Activated naive CD8-positive, alpha-beta T cell (primary cell): ENCODE measurements around the gene ALG2.
"Not testable (repeated sequence)": the region's sequence is repeated elsewhere in the genome, so short reads cannot be mapped to it uniquely, and the experiment has no call there.

Source experiments
- H3K27ac Mint-ChIP-seq: one replicate; pipeline ENCODE4 v1.8.0; 2021; ENCODE audit warnings: mixed read lengths
- H3K27me3 Mint-ChIP-seq: one replicate; pipeline ENCODE4 v1.8.0; 2021; ENCODE audit warnings: mixed read lengths
- H3K36me3 Mint-ChIP-seq: one replicate; pipeline ENCODE4 v1.8.0; 2021; ENCODE audit warnings: mixed read lengths
- H3K4me1 Mint-ChIP-seq: one replicate; pipeline ENCODE4 v1.8.0; 2021; ENCODE audit warnings: low read depth, mixed read lengths
- H3K4me3 Mint-ChIP-seq: one replicate; pipeline ENCODE4 v1.8.0; 2021; ENCODE audit warnings: mild to moderate bottlenecking, mixed read lengths
- H3K9me3 Mint-ChIP-seq: one replicate; pipeline ENCODE4 v1.8.0; 2021; ENCODE audit warnings: low read depth, mixed read lengths

Gene ALG2

DNA sequence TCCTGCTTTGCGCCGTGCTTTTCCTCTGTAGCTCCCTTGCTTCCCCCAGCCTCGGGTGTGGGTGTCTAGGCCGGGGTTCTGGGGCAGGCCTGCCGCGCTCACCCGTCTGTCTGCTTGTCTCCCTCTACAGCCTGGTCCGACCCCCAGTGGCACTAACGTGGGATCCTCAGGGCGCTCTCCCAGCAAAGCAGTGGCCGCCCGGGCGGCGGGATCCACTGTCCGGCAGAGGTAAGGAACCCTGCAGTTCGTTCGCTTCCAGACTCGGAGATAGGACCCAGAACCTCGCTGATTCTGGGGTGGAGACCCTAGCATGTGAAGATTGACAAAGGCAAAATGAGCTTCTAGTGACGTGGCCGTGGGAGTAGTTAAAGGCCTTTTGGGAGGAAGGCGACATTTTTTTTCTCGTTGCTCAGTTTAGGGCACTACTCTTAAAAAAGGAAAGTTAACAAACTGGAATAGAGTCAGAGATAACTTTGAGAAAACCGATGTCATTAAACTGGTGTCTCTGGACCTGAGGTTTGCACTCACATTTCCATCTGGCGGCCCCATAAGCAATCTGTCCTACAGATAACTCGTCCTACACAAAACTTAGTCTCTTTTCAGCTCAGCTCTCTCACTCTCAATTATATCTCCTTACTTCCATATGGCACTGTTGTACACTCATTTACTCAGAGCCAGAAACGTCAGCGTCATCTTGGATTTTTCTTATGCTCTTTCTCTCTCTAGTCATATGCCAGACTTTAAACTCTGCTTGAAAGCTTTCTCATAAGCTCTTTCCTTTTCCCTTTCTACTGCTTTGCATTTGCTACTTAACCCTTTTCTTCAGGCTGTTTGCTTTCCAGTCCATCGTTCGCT lies 901 bp upstream of the ALG2 start:
- H3K27me3 Mint-ChIP-seq = no peaks in the 10 kb centered on the region
- H3K4me1 Mint-ChIP-seq = peaks cover 65% of the 10 kb centered on the region
- H3K9me3 Mint-ChIP-seq = no peaks in the 10 kb centered on the region
- H3K36me3 Mint-ChIP-seq = peaks cover 14% of the 10 kb centered on the region
- H3K4me3 Mint-ChIP-seq = peak overlapping the region; percentile 99
- peak overlapping the region; percentile 100 for H3K27ac Mint-ChIP-seq

DNA sequence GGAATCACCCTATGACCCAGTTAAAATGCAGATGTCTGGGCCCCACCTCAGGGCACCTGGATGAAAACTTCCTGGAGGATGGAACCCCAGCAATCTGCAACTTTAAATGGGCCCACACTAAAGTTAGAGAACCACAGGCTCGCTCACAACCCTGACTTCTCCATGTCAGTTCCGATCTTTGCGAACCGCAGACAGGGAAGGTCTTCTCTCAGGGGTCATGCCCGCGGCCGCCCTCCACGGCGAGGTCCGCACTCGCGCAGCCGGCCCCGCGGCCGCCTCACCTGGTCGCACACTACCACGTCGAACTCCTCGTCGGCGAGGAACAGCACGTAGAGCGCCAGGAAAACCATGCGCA lies 499 bp downstream of the ALG2 start:
- Mint-ChIP-seq H3K9me3 (no peaks in the 10 kb centered on the region), H3K27ac (peak overlapping the region; percentile 84), H3K4me3 (peak overlapping the region; percentile 99), H3K27me3 (no peaks in the 10 kb centered on the region), H3K36me3 (peaks cover 17% of the 10 kb centered on the region), H3K4me1 (peaks cover 69% of the 10 kb centered on the region)

DNA sequence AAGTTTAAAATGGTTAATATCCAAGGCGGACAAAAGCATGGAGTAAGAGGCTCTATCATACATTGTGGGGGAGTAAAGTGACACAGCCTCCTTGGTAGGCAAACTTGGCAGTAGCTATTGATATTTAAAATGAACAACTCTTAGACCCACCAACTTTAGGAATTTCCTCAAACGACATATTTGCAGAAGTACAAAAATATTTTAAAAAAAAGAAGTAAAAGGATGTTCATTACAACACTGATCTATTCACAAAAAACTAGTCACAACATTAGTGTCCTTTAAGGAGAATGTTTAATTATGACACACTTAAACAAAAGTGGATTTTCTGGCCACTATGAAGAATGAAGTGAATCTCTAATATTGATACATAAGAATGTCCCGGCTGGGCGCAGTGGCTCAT lies 1.7 kb downstream of the ALG2 start:
- no peaks in the 10 kb centered on the region for H3K27me3 Mint-ChIP-seq
- H3K4me3 Mint-ChIP-seq = peak overlapping the region; percentile 99
- peak overlapping the region; percentile 42 for H3K27ac Mint-ChIP-seq
- H3K9me3 Mint-ChIP-seq = no peaks in the 10 kb centered on the region
- H3K4me1 Mint-ChIP-seq = peaks cover 67% of the 10 kb centered on the region
- H3K36me3 Mint-ChIP-seq = peaks cover 19% of the 10 kb centered on the region

DNA sequence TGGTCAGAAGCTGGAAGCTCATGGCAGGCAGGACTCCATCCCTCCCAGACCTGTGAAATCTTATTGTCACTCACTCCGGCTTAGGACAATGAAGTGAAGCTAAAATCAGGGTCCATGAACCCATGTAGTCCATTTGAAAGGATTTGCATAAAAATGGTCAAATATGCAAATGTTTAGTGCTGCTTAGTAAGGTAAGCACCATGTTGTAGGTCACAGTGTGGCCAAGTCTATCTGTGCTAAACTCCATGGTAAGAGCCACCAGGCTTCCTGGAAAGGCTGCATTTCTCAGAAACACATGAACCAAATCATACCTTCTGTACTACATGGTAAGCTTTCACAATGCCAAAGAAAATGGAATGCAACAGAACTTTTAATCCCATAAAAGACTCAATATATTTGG lies 5.7 kb downstream of the ALG2 start:
- no peak overlapping the region for H3K27ac Mint-ChIP-seq
- H3K9me3 Mint-ChIP-seq = no peaks in the 10 kb centered on the region
- peaks cover 43% of the 10 kb centered on the region for H3K4me1 Mint-ChIP-seq
- H3K36me3 Mint-ChIP-seq = peaks cover 20% of the 10 kb centered on the region
- H3K4me3 Mint-ChIP-seq = no peak overlapping the region
- no peaks in the 10 kb centered on the region for H3K27me3 Mint-ChIP-seq

DNA sequence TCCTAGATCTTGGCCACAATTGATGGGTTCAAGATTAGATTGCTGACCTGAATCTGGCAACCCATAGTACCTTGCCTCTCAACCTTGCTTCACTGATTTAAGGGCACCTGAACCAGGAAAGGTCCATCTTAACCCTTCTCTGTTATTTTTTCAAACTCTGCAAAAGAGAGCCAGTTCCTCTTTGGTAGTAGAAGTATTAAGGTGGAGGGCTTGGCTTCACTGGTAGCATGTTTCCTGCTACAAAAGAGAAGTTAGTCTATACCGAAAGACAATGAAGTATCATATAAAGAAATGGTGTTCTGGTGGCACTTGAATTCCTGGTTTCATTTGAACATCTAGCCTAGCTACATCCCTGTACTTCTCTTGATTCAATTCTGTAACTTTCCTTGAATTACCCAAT lies 8.5 kb downstream of the ALG2 start:
- Mint-ChIP-seq H3K27ac (no peak overlapping the region), H3K36me3 (peaks cover 16% of the 10 kb centered on the region), H3K4me3 (no peak overlapping the region), H3K4me1 (peaks cover 18% of the 10 kb centered on the region), H3K9me3 (peaks cover 6% of the 10 kb centered on the region), H3K27me3 (no peaks in the 10 kb centered on the region)

DNA sequence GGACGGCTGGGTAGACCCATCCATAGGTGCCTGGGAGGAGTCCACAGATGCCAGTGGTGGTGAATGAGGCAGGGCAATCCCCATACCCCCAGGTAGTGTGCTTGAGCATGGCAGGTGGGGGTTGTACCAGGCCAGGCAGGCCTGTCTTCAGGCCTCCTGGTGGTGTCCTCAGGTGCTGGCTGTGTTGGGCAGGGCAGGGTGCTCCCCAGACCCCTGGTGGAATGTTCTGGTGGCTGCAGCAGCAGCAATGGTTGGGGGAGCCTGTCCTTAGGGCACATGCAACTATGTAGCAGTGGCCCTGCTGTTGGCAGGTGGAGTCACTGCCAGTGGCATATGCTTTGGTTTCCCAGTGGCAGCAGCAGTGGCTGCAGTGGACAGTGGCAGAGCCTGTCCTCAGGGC lies 10.0 kb downstream of the ALG2 start:
- Mint-ChIP-seq H3K4me3 (no peak overlapping the region), H3K36me3 (peaks cover 15% of the 10 kb centered on the region), H3K9me3 (peaks cover 21% of the 10 kb centered on the region), H3K27ac (no peak overlapping the region), H3K27me3 (no peaks in the 10 kb centered on the region), H3K4me1 (peaks cover 5% of the 10 kb centered on the region)

DNA sequence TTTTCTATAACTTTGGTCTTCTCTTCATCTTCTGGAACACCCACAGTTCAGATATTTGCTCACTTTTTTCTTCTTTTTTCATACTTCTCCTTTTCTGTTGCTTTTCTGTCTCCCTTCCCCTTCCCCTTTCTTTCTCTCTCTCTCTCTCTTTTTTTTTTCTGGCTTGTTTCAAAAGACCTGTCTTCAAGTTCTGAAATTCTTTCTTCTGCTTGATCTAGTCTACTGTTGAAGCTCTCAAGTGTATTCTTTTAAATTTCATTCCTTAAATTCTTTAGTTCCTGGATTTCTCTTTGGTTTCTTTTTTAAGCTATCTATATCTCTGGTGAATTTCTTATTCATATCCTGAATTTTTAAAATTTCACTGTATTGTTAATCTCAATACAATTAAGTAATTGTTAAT lies 11.2 kb downstream of the ALG2 start:
- no peak overlapping the region for H3K4me3 Mint-ChIP-seq
- H3K27me3 Mint-ChIP-seq = no peaks in the 10 kb centered on the region
- H3K36me3 Mint-ChIP-seq = peaks cover 14% of the 10 kb centered on the region
- H3K4me1 Mint-ChIP-seq = peaks cover 3% of the 10 kb centered on the region
- H3K9me3 Mint-ChIP-seq = peaks cover 24% of the 10 kb centered on the region
- H3K27ac Mint-ChIP-seq = no peak overlapping the region

DNA sequence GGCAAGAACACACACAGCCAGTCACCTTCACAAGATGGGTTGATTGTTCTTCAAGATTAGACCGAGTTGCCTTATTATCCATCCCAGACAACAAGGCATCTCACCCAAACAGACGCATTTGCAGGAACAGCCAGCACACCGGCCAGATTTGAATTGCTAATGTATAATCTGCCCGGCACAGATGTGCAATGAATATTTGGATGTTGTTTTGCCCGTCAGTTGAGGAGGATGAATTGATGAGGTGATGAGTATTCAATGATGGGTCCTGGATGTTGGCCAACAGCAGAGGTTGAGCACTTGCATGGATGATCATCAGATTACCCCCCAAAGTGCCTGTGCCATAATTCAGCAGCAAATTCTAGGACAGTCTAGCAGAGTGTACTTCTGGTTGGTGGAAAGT lies 20.1 kb downstream of the ALG2 start:
- no peaks in the 10 kb centered on the region for H3K36me3 Mint-ChIP-seq
- H3K4me3 Mint-ChIP-seq = no peak overlapping the region
- H3K27me3 Mint-ChIP-seq = no peaks in the 10 kb centered on the region
- peaks cover 3% of the 10 kb centered on the region for H3K4me1 Mint-ChIP-seq
- H3K9me3 Mint-ChIP-seq = peaks cover 2% of the 10 kb centered on the region
- no peak overlapping the region for H3K27ac Mint-ChIP-seq

DNA sequence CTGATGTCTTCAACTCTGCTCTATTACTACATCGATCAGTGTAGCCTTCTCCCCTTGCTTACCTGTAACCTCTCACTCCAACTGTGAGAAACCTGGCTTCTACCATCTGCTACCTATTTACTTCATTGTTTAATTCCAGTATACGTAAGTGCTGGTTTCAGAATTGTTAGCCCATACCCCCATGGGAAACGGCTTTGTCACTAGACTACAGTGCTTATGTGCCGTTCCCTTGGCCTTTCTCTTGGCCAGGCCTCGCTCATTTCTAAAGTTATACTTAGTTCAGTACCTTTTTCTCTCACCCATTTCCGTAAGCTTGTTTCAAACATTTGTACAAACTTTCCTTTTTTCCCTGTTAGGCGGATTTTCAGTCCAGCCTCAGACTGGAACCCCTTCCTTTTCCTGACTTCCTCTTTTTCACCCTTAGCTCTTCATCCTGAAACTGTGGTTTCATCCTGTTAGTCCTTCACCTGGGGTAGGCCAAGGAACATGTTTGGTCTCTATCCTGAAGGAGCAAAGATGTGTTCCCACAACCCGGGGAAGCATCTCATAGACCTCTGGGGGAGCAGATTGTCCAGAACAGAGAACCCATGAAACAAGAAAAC lies 21.7 kb downstream of the ALG2 start:
- Mint-ChIP-seq H3K36me3 (no peaks in the 10 kb centered on the region), H3K27ac (no peak overlapping the region), H3K27me3 (no peaks in the 10 kb centered on the region), H3K4me1 (peaks cover 4% of the 10 kb centered on the region), H3K4me3 (no peak overlapping the region), H3K9me3 (no peaks in the 10 kb centered on the region)

DNA sequence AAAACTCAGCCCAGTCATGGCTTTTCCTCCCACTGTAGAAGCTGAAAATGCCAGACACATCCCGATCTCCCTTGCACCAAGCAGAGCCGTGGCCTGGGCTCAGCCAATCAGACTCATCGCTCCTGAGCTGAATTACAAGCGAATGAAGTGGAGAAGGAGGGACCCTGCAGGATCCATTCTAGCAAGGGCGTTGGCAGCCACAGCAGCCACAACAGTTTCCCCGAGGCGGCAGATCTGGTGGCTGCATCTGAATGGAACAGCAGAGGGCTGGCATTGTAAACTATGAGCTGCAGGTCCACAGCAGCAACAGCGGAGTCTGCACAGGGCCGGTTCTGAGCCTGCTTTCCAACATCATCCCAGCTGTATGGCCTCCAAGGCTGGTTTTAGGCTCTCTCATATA lies 23.8 kb downstream of the ALG2 start:
- H3K9me3 Mint-ChIP-seq = no peaks in the 10 kb centered on the region
- no peaks in the 10 kb centered on the region for H3K27me3 Mint-ChIP-seq
- no peaks in the 10 kb centered on the region for H3K36me3 Mint-ChIP-seq
- H3K4me3 Mint-ChIP-seq = no peak overlapping the region
- H3K4me1 Mint-ChIP-seq = peaks cover 9% of the 10 kb centered on the region
- H3K27ac Mint-ChIP-seq = no peak overlapping the region

DNA sequence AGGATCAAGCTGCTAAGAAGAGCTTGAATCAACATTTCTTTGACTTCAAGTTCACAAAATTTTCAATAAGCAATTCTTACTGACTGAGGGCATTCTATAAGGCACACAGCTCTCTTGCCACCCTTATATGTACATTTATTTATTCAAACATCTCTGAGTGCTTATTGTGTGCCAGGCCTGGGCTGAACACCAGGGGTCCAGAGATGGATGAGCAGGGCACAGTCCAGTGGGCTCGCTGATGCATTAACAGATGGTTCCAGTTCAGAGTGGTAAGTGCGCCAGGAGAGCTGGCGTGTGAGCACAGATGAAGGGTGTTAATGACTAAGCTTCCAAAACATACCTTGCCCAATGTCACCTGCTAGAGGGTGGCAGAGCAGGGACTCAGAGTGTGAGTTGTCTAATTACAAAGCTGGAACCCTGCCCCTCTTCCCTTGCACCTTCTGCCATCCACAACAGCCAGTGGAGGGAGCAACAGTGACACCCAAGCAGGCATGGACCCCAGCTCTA lies 24.6 kb downstream of the ALG2 start:
- Mint-ChIP-seq H3K4me1 (peaks cover 10% of the 10 kb centered on the region), H3K4me3 (no peak overlapping the region), H3K36me3 (no peaks in the 10 kb centered on the region), H3K27me3 (no peaks in the 10 kb centered on the region), H3K27ac (no peak overlapping the region), H3K9me3 (no peaks in the 10 kb centered on the region)

DNA sequence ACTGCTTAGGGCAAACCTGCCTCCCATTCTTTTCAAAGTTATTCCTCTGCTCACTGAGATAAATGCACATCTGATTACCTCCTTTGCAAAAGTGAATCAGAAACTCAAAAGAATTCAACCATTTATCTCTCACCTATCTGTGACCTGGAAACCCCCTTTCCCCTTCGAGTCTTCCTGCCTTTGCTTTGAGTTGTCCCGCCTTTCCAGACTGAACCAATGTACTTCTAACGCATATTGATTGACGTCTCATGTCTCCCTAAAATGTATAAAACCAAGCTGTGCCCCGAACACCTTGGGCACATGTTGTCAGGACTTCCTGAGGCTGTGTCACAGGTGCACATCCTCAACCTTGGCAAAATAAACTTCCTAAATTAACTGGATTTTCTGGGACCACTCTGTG lies 25.3 kb downstream of the ALG2 start:
- H3K27me3 Mint-ChIP-seq, H3K4me3 Mint-ChIP-seq, H3K36me3 Mint-ChIP-seq, H3K9me3 Mint-ChIP-seq, H3K4me1 Mint-ChIP-seq, H3K27ac Mint-ChIP-seq: not testable (repeated sequence)

DNA sequence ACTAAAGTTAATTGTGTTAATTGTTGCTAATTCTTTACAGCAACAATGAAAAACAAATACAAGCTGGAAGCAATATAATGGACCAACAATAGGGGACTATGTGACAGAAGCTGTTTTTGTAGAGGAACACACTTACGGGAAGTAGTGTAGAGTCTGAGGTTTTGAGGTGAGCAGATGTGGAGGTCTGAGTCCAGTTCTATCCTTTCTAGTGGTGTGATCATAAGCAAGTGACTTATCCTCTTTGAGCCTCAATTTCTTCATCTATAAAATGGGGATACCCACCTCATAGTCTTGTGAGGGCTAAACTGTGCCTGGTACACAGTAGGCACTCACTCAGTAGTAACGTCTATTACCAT lies 28.3 kb downstream of the ALG2 start:
- no peak overlapping the region for H3K27ac Mint-ChIP-seq
- no peaks in the 10 kb centered on the region for H3K27me3 Mint-ChIP-seq
- no peaks in the 10 kb centered on the region for H3K36me3 Mint-ChIP-seq
- H3K9me3 Mint-ChIP-seq = no peaks in the 10 kb centered on the region
- peaks cover 10% of the 10 kb centered on the region for H3K4me1 Mint-ChIP-seq
- H3K4me3 Mint-ChIP-seq = no peak overlapping the region

DNA sequence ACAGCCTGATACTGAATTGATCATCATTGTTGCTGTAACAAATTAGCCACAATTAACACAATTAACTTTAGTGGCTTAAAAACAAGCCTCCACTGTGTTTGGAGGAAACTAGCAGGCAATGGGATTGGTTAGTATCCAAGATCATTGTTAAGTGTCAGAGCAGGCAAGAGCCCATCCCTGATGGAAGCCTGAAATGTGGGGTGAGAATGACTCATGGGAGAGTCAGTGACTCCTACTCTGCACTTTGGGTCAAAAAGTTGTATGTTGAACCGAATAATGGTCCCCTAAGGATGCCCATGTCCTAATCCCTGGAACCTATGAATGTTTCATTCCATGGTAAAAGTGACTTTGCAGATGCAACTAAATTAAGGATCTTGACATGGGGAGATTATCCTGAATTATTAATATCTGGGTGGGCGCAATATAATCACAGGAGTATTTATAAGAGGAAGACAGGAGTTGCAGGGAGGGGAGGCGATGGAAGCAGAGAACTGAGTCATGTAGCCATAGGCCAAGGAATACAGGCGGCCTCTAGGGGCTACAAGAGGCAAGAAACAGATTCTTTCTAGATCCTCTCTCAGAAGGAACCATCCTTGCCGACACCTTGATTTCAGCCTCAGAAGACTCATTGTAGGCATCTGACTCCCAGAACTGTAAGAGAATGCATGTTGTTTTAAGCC lies 28.8 kb downstream of the ALG2 start:
- Mint-ChIP-seq H3K9me3 (no peaks in the 10 kb centered on the region), H3K27ac (no peak overlapping the region), H3K27me3 (no peaks in the 10 kb centered on the region), H3K4me3 (no peak overlapping the region), H3K4me1 (peaks cover 10% of the 10 kb centered on the region), H3K36me3 (no peaks in the 10 kb centered on the region)

DNA sequence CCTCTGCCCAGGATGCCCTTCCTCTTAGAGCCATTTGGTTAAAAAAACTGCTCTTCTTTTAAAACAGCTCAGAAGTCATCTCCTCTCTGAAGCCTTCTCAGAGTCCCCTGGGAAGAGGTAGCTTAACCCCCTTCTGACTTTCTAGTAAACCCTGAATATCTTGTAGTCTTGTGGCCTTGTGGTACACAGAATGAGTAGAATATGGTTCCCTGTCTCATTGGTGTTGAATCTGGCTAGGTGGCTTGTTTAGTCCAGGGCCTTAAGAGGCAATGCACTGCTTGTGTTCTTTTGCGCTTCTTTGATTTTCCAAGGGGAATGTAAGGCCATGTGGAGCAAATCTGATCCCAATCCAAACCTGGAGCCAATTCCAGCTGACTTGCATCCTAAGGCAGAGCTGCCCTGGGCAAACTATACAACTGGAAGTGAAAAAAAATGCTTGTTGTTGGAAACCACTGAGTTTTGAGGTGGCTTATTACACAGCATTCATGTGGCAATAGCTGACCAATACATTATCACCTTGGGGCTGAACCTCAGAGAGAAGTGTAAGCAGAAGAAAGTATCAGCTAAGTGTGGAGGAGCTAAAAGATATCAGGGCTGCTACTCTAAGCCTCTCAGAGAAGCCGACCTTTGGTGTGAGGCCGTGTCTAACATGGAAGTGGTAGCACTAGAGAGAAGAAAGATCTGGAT lies 31.0 kb downstream of the ALG2 start:
- Mint-ChIP-seq H3K4me1 (peaks cover 10% of the 10 kb centered on the region), H3K27me3 (no peaks in the 10 kb centered on the region), H3K36me3 (no peaks in the 10 kb centered on the region), H3K9me3 (no peaks in the 10 kb centered on the region), H3K4me3 (no peak overlapping the region), H3K27ac (no peak overlapping the region)
